ENCODE data around the gene RAI14.
"Not testable (repeated sequence)": the region's sequence is repeated elsewhere in the genome, so short reads cannot be mapped to it uniquely, and the experiment has no call there.

RAI14 gene

GRCh38 chr5:34749431-34749873 is 93.3 kb downstream of the RAI14 start:
- no peak for DNase-seq
- in situ Hi-C loops (cut with MboI; ENCODE audit: low pct_unique_long_range_greater_than_20kb, low sequenced_read_pairs): no loop called here

- no peak for DNase-seq
- in situ Hi-C loops (cut with MboI; ENCODE audit: low pct_unique_long_range_greater_than_20kb, low sequenced_read_pairs): no loop called here
These were observed 94.1 kb downstream of the RAI14 start for GRCh38 chr5:34750206-34750605.

GRCh38 chr5:34751807-34752736 is 95.9 kb downstream of the RAI14 start:
- DNase-seq: no peak
- in situ Hi-C loops (cut with MboI; ENCODE audit: low pct_unique_long_range_greater_than_20kb, low sequenced_read_pairs): no loop called here

- in situ Hi-C loops (cut with MboI; ENCODE audit: low pct_unique_long_range_greater_than_20kb, low sequenced_read_pairs); DNase-seq: not testable (repeated sequence)
These were observed 97.1 kb downstream of the RAI14 start for GRCh38 chr5:34753236-34753635.

GRCh38 chr5:34755926-34756325 is 99.8 kb downstream of the RAI14 start:
- in situ Hi-C loops (cut with MboI; ENCODE audit: low pct_unique_long_range_greater_than_20kb, low sequenced_read_pairs): no loop called here
- DNase-seq: no peak

- in situ Hi-C loops (cut with MboI; ENCODE audit: low pct_unique_long_range_greater_than_20kb, low sequenced_read_pairs): no loop called here
These were observed 100.9 kb downstream of the RAI14 start for GRCh38 chr5:34756781-34757624.

GRCh38 chr5:34758514-34758913 is 102.4 kb downstream of the RAI14 start:
- in situ Hi-C loops (cut with MboI; ENCODE audit: low pct_unique_long_range_greater_than_20kb, low sequenced_read_pairs): no loop called here
- no peak for DNase-seq

More at GRCh38 chr5:34756781-34757624, 100.9 kb downstream of the RAI14 start:
- DNase-seq: no peak

- DNase-seq; in situ Hi-C loops (cut with MboI; ENCODE audit: low pct_unique_long_range_greater_than_20kb, low sequenced_read_pairs): not testable (repeated sequence)
These were observed 103.1 kb downstream of the RAI14 start for GRCh38 chr5:34759213-34759612.

- DNase-seq: no peak
- in situ Hi-C loops (cut with MboI; ENCODE audit: low pct_unique_long_range_greater_than_20kb, low sequenced_read_pairs): no loop called here
These were observed 109.5 kb downstream of the RAI14 start for GRCh38 chr5:34765662-34766061.

GRCh38 chr5:34767180-34767579 is 111.1 kb downstream of the RAI14 start:
- in situ Hi-C loops (cut with MboI; ENCODE audit: low pct_unique_long_range_greater_than_20kb, low sequenced_read_pairs): no loop called here
- DNase-seq: no peak

- in situ Hi-C loops (cut with MboI; ENCODE audit: low pct_unique_long_range_greater_than_20kb, low sequenced_read_pairs): no loop called here
- no peak for DNase-seq
These were observed 114.4 kb downstream of the RAI14 start for GRCh38 chr5:34770486-34770885.

GRCh38 chr5:34771076-34771475 is 114.9 kb downstream of the RAI14 start:
- DNase-seq: peak; percentile 42
- in situ Hi-C loops (cut with MboI; ENCODE audit: low pct_unique_long_range_greater_than_20kb, low sequenced_read_pairs): no loop called here

- DNase-seq: no peak
- in situ Hi-C loops (cut with MboI; ENCODE audit: low pct_unique_long_range_greater_than_20kb, low sequenced_read_pairs): no loop called here
These were observed 116.4 kb downstream of the RAI14 start for GRCh38 chr5:34772267-34773098.

GRCh38 chr5:34774139-34774538 is 118.0 kb downstream of the RAI14 start:
- no peak for DNase-seq
- in situ Hi-C loops (cut with MboI; ENCODE audit: low pct_unique_long_range_greater_than_20kb, low sequenced_read_pairs): no loop called here

GRCh38 chr5:34774678-34775077 is 118.5 kb downstream of the RAI14 start:
- DNase-seq; in situ Hi-C loops (cut with MboI; ENCODE audit: low pct_unique_long_range_greater_than_20kb, low sequenced_read_pairs): not testable (repeated sequence)

- no peak for DNase-seq
- in situ Hi-C loops (cut with MboI; ENCODE audit: low pct_unique_long_range_greater_than_20kb, low sequenced_read_pairs): no loop called here
These were observed 119.8 kb downstream of the RAI14 start for GRCh38 chr5:34775886-34776285.

GRCh38 chr5:34778091-34778850 is 122.1 kb downstream of the RAI14 start:
- in situ Hi-C loops (cut with MboI; ENCODE audit: low pct_unique_long_range_greater_than_20kb, low sequenced_read_pairs): no loop called here
- DNase-seq: no peak

- in situ Hi-C loops (cut with MboI; ENCODE audit: low pct_unique_long_range_greater_than_20kb, low sequenced_read_pairs): not testable (repeated sequence)
These were observed 127.8 kb downstream of the RAI14 start for GRCh38 chr5:34783892-34784291.

More at GRCh38 chr5:34783892-34784291, 127.8 kb downstream of the RAI14 start:
- not testable (repeated sequence) for DNase-seq
